ENCODE results near the gene LAMTOR1.

The LAMTOR1 gene

DNA sequence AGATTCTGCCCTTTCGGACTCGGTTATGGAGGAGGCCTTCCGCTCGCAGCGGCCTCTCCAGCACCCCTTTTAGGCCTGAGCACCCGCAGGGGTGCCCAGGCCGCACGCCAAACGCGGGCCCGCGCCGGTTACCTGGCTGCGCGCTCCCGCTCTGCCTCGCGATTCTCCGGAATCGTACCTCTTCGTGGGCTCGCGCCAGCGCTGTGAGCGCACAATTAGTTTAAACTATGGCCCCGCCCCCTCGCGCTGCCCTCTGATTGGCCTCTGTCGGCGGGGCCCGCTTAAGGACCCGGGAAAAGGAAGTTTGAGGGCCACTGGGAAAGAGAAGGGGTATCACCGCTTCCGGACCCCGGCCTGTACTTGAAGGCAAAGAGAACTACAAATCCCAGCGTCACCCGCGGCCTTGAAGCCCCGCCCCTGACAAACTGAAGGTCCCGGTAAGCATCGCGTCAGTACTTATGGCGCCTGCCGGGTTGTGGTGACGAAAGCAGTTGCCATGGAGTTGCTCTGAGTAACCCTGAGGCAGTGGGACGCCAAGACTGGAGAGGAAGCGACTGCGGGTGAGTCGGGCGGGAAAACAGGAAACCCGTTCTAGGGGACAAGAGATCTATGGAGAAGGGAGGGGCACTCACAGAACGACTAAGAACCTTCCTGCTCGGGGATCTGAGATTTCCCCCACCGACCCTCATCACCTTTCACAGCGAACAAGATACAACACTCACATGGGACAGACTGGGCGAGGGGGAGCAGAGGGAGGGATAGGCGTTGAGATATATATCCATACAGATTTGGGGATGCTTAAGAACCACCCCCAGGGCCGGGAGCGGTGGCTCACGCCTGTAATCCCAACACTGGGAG, 22.5 kb downstream of the LAMTOR1 start, which contains the start of the genes LRRC51 and NUMA1:
LRRC51 (plus strand) TSS at position 525 of the 858 bp plus-strand sequence. CDS start 8,234 bp downstream, outside the sequence.
NUMA1 (minus strand) TSS at position 217 of the 858 bp plus-strand sequence. CDS start 44,599 bp downstream, outside the sequence.
- DNase-seq: peak; percentile 100

DNA sequence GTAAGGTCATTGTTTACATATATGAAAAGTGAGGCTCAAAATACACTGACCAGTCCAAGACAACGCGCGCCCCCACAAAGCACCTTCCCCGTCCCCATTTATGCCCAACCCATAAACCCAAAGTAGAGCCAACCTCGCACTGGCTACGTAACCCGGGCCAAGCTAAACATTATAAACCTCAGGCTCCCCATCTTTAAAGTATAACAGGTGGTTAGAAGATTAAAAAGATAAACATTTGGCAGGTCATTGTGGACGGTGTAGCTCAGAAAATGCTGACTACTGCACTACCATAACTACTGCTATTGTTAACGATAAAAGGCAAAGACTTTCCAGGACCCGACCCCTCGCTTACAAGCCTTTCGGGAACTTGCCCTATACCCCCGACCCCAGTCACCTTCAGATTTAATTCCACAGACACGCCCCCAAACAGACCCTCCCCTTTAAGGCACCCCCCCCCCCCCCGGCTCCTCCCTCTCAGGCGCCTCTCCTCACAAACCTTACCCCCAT, 23.2 kb downstream of the LAMTOR1 start:
- DNase-seq: no peak

DNA sequence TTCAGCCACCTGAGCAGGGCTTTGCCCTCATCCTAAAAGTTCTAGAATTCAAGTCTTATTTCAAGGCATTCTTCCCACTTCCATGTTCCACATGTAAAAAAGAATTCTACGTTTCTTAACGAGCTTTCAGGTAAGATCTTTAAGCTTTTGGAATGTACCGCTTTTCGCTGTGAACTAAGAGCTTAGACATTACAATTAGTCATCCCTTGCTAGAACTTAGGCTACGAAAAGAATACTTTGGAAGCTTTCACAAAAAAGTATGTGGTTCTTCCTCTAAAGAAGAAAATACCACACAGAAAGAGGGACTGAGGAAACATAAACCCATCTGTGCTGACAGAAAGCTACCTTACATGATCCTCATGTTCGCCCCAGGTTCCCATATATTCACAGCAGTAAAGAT, 24.6 kb downstream of the LAMTOR1 start:
- DNase-seq: no peak

DNA sequence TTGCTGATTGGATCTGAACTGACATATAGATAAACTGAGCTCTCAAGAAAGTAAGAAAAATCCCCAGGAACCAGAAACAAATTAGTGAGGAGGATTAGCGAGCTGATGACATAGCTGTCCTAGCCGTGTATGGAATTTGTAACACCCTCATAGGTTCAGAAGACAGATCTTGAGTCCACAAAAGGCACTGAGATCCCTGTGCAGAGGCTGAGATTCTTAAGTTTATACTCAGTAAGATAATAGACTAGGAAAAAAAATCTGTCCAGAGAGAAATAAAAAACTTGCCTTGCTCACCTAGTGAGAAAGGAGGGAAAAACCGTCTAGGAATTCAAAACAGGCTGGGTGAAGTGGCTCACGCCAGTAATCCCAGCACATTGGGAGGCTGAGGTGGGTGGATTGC, 27.3 kb downstream of the LAMTOR1 start:
- no peak for DNase-seq

DNA sequence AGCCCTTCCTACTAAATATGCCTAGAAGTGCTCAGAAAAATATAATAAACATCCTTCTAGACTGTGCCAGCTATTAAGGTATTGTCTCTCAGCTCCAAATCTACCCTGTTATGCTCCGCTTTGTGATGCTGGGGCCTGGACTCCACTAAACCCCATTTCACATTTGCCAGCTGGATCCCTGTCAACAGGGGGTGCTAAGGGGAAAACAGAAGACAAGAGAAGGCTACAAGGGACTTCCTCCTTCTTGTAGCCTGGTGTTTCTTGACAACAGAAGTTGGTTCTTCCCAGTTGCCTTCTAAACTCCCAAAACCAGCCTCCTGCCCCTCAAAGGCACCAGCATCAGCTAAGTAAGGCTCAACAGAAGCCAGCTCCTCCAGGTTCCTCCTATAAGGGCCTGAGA, 28.0 kb downstream of the LAMTOR1 start:
- no peak for DNase-seq

DNA sequence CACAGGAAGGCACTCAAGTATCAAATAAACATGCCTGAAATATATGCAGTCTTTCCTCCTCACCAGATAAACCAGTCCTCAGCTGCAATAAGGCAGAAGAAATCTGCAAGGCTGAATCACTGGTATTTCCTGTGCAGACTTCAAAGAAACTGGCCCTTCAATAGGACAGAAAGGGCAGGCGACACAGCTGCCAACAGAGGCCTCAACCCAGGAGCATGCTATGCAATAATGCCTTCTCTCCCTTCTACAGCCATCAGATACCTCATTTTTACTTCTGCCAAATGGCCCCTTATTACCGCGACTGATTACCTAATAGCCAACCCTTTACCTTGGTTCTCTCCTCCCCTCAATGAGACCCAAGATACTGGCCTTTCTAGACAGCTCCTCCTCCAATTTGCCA, 30.7 kb downstream of the LAMTOR1 start:
- DNase-seq: no peak

DNA sequence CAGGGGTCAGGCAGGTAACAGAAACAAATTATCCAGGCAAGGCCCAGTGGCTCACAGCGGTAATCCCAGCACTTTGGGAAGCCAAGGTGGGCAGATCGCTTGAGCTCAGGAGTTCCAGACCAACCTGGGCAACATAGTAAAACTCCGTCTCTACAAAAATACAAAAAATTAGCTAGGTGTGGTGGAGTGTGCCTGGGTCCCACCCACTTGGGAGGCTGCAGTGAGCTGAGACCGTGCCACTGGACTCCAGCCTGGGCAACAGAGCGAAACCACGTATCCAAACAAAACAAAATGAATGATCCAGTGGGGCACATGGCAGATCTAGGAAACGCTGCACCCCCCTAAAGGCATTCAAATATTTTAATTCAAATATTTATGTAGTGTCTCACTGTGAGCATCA, 32.6 kb downstream of the LAMTOR1 start:
- DNase-seq: no peak

DNA sequence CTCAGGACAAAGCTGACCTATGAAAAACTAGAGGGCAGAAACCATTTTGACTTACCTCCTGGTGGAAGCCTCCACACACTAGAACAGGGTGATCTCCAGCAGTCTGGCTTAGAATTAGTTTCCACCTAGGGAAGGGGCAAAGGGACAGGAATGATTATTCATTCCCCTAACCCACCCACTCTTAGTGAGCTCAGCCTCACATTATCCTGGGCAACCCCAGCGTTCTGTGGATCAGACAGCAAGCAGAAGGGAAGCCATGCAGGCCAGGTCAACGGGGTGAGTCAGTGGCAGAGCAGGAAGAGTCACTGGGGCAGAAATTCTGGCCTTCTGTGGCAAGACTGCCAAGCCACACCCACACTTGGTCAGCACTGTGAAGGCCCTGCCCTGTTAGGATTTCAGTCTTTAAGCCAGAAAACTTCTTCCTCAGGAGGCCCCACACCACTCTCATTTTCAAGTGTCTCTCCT, 33.3 kb downstream of the LAMTOR1 start:
- DNase-seq: peak; percentile 21

DNA sequence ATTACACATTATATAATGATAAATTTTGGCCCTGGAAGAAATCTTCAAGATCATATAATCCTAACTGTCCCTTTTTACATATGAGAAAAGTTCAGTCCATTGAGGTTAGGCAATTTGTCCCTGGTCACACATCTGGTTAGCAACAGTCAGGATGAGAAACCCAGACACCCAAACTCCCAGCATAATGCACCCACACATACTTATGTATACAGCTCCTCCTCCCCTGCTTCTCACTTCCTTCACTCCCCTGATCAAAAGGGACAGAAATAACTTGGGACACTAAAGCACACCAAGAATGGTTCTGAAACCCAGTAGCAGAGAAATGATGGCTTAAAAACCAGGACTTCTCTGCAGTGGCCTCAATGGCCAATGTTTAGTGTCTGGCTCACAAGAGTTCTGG, 33.9 kb downstream of the LAMTOR1 start:
- DNase-seq: no peak

DNA sequence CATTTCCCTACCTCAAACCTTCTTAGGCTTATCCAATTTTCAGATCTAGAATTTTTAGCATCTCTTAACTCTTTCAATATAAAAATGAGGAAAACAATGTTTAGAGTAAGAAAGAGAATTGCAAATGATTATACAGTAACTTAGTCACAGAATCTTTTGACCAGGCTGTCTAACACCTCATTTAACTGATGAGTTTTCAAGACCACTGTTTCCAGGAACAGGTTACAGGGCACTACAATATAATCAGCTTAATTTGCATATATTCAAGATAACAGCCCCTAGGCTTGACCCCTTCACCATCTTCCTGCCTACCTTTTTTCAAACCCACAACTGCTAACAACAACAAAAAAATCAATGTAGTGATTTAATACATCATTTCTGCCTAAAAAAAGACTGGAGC, 35.4 kb downstream of the LAMTOR1 start:
- no peak for DNase-seq

DNA sequence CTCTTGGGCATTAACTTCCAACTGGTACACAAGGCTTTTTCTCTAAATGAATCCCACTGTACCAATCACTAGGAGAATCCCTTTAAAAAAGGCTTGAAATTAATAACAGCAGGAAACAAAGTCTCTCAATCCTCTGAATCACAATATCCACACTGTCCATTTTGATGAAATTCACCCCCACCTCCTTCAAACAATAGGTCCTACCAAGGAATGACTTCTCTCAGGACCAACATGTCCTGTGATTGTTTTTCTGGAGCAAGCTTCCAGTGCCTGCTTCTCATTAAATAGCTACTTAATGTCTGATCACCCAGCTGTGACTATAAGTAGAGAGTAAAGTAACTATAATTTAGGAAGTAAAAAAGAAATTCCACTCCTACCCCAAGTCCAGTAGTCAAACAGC, 35.8 kb downstream of the LAMTOR1 start:
- no peak for DNase-seq

DNA sequence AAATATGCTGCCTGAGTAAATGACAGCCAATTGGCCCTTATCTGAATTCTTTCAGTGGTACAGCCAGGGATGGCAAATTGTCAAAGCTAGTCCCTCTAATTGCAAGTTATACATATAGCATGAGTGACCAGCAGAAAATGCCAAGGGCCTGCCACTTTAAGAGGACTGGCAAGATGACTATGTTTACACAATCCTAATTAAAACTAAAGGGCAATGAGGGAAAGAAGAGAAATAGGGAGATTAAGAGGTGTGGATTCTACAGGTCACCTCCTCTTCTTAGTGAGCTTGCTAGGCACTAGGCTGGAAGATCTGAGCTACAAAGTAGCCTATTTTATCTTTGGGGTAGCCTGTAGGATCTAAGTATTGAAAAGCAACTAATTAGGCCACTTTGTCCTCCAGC, 36.2 kb downstream of the LAMTOR1 start:
- DNase-seq: no peak

DNA sequence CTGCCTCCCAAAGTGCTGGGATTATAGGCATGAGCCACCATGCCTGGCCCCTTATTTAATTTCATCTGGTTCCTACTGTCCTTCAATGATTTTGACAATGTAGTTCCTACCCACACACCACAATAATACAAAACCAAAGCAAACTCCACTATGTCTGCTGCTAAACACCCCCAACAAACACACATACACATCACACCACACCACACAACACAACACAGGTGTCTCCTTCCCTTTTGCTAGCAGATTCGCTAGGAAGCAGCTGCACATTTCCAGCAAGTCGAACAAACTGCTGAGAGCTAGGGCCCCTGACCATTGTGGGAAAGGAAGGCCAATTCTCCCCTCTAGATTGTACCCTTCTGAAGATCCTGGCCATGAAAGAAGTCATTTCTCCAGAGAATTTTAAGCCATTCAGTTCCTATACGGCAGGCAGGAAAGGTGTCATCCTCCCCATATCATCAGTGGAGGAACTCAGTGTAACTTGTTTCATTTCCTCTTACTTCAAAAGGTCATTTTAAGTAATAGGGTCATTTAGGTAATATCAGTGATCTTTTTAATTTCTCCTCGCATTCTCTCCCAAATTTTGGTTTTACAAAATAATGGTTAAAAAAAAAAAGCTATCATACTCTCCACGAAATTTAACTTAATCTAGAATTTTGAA, 41.2 kb downstream of the LAMTOR1 start:
- no peak for DNase-seq

DNA sequence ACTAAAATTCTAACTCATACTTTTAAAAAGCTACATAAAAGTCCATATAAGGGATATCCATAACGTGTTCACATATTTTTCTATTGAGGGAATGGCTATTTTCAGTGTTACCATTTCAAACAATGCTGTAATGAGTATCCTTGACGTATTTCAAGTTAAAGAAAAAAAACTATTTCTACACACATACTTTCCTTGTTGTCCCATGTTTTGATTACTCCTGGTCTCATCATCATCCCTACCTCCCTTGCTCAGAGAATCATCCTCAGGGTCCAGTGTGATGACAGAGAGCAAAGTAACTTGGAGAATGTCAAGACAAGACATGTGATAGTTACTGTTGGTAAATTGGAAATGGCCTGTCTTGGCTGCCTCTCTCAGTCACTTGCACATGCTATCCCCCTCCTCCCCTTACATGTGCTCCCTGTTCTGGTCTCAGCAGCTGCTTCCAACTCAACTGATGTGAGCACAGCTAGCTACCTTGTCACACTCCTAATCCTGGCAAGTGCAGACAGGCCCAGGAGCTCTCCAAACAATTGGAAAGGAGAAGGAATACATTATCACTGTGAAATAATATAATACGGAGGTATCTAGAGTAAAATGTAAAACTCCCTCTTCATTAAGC, 44.6 kb downstream of the LAMTOR1 start:
- no peak for DNase-seq

DNA sequence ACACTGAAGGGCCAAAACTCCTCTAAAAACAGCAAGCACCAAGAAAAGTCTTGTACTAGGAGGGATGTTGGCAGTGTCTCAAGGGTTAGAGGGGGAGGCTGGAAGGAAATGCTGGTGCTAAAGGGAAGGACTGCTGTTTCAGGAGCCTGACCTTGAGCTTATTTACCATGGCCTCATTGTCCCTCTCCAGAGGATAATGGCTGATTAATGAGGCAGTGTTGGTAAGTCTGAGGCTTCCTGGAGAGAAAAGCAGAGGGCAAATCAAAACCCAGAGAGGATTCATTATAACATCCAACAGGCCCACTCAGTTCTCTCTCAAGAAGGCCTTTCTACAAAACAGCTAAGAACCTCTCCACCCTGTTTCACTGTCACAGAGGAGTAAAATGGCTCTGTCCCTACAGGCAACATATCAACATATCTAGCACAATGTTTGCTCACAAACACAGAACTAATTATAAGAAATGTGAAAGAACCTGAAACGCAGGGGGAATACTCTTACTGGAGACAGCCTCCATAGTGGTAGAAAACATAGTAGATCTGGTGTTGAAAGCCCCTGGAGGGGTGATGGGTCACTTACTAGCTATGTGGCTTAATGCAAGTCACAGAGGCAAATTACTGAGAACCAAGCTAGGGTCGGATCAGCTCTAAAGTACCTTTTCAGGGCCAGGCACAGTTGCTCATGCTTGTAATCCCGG, 54.2 kb downstream of the LAMTOR1 start:
- no peak for DNase-seq
